ENCODE measurements around the gene FAM20A.

Gene FAM20A

GRCh38 chr17:68608515-68609130, 7.5 kb upstream of the FAM20A start:
- no peak for DNase-seq (ENCODE audit: low read depth)

- no peak for DNase-seq (ENCODE audit: low read depth)
Measured at GRCh38 chr17:68606451-68607307, 5.5 kb upstream of the FAM20A start.

- no peak for DNase-seq (ENCODE audit: low read depth)
Measured at GRCh38 chr17:68605914-68606313, 4.7 kb upstream of the FAM20A start.

- DNase-seq (ENCODE audit: low read depth) = no peak
Measured at GRCh38 chr17:68603656-68604055, 2.5 kb upstream of the FAM20A start.

GRCh38 chr17:68603027-68603426, 1.9 kb upstream of the FAM20A start:
- no peak for DNase-seq (ENCODE audit: low read depth)

GRCh38 chr17:68602289-68602688, 1.1 kb upstream of the FAM20A start:
- no peak for DNase-seq (ENCODE audit: low read depth)

- DNase-seq (ENCODE audit: low read depth) = no peak
Measured at GRCh38 chr17:68601565-68602288, 560 bp upstream of the FAM20A start.

GRCh38 chr17:68600067-68600930, 868 bp downstream of the FAM20A start:
- DNase-seq (ENCODE audit: low read depth) = no peak

- DNase-seq (ENCODE audit: low read depth) = no peak
Measured at GRCh38 chr17:68599552-68600066, 1.6 kb downstream of the FAM20A start.

- DNase-seq (ENCODE audit: low read depth) = peak; percentile 83
Measured at GRCh38 chr17:68599091-68599490, 2.1 kb downstream of the FAM20A start.

- DNase-seq (ENCODE audit: low read depth) = no peak
Measured at GRCh38 chr17:68598545-68598961, 2.6 kb downstream of the FAM20A start.

GRCh38 chr17:68598074-68598473, 3.1 kb downstream of the FAM20A start:
- DNase-seq (ENCODE audit: low read depth) = no peak

GRCh38 chr17:68596411-68596945, 4.7 kb downstream of the FAM20A start:
- no peak for DNase-seq (ENCODE audit: low read depth)

- no peak for DNase-seq (ENCODE audit: low read depth)
Measured at GRCh38 chr17:68595986-68596385, 5.2 kb downstream of the FAM20A start.

- DNase-seq (ENCODE audit: low read depth) = no peak
Measured at GRCh38 chr17:68595496-68595895, 5.7 kb downstream of the FAM20A start.

GRCh38 chr17:68594552-68594951, 6.6 kb downstream of the FAM20A start:
- no peak for DNase-seq (ENCODE audit: low read depth)

- no peak for DNase-seq (ENCODE audit: low read depth)
Measured at GRCh38 chr17:68592682-68593641, 8.2 kb downstream of the FAM20A start.

GRCh38 chr17:68592009-68592408, 9.2 kb downstream of the FAM20A start:
- DNase-seq (ENCODE audit: low read depth) = no peak

GRCh38 chr17:68591583-68591982, 9.6 kb downstream of the FAM20A start:
- DNase-seq (ENCODE audit: low read depth) = no peak

- DNase-seq (ENCODE audit: low read depth) = no peak
Measured at GRCh38 chr17:68589086-68589485, 12.1 kb downstream of the FAM20A start.

Data from GM04503 (cell line).